Measurements from ENCODE around the gene TGM2. TPM values are rescaled to one million over a fixed set of nuclear protein-coding genes. Genes with fewer than 3 reads are reported as not detected.

Gene TGM2
- 141 and 245 TPM in 2 replicates for total RNA-seq

DNA sequence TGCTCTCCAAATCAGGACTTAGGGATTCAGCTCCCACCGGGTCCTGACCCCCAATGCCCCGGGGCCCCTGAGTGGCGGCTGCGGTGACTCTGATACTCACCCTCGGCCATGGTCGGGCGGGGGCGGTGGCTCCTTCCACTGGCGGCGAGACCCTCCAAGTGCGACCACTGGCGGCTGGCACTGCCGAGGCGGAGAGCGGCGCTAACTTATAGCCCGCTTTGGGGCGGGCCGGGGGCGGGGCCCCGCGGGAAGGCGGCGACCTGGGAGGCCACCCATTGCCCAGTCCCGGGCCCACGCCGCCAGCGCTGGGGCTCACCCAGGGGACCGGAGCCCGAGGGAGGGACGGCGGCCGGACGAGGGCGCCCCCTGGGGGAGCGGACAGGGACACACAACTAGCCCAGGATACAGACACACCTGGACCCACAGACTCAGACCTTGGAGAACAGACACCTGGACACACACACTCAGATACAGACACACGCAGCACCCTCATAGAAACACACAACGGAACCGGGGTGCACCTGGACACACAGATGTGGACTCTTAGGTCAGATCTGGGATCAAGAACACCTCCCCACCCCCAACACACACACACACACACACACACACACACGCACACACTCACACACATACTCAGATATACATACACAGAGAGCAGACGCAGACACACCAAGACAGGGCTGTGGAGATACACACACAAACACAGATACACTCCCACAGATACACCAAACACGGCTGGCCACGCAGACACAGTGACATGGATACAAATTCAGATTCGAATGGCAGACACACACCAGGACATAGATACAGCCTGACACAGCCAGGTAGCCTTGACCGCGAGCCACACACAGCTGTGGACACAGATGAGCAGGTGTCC lies at the start of gene TGM2:
TSS of gene TGM2 (minus strand) at position 182 of the 877 bp plus-strand sequence. CDS start at position 110, 72 bp downstream.
- DNase-seq (ENCODE audit: low read depth) = peak; percentile 58

DNA sequence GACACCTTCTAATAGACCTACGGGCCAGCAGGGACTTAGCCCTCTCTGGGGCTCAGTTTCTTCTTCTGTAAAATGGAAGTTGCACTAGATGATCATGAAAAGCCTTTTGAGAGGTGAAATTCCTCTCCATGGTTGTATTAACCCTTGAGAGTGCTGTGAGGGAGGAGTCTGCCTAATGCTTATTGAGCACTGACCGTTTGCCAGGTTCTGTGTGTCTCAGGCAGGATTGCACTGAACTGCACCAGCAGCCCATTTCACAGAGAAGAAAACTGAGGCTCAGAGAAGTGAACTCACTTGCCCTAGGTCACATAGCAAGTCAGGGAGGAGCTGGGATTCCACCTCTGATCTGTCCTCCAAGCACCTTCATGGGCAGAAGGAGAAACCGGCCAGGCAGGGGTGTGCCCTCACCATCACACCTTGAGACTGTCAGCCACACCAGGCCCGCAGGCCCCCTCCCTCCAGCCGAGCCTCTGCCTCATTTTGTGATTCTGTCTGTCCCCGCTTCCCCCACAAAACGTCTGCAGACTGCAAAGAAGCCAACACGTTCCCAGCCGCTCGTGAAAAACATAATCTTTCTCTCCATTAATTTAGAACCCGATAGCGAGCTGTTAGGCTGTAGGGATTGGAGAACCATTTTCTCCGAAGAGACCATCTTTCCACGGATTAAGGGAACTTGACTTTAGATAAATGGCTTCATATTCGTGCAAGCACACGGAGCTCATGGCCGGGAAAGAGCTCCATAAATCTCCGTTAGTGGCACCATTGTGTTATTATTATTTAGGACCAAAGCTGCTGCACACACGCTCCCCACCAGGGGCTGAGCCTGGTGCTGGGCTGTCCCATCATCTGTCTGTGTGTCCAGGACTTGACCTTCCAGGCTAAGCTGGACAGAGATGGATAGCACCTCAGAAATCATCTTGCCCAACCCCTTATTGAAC lies 49.5 kb upstream of the TGM2 start:
- no peak for DNase-seq (ENCODE audit: low read depth)

DNA sequence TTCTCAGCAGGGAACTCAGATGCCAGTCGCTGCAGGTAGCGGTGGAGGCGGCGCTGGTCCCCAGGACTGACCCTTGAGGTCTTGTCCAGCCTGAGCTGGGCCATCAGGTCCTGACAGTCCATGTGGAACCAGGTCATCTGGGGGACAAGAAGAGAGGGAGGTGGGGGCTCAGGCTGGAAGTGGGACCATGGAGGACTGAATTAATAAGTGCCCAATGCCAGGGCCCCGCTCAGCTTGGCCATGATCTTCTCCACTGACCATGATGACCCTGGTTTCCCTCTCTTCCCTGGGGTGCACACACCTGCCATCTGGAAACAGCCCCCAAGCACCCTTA lies 48.5 kb upstream of the TGM2 start:
- no peak for DNase-seq (ENCODE audit: low read depth)

DNA sequence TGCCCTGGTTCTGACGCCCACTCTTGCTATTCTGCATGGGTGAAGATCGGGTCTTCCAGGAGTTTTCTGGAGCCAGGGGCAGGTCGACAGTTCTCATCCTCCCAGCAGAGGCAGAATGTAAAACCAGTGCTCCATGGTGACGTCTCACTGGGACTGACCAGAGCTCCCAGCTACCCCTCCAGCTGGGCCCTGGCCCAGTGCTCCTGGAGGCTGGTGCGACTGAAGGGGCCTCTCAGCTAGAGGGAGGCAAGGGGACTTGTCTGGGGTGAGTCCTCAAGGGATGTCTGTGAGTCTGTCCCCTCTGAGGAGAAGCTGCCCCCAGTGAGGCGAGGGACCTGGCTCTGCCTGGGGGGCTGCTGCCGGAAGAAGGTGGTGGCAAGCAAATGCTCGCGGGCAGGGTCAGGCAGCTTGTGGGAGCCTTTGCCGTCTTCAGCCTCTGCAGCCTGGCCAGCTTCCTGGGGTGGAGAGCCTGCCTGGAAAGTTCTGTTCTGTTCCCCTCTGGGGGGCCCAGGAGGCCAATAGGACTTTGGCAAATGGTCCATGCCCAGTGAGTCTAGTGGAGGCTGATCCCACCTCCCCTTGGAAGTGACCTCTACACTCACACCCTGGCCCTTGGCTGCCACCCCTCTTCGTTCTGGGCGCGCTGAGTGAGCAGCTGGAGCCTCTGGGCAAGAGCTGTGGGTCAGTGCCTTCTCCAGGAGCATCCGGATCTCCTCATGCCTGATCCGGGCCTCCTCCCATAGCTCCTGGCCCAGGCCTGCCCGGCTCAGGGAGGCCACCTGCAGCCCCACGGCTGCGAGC lies 47.9 kb upstream of the TGM2 start:
- no peak for DNase-seq (ENCODE audit: low read depth)

DNA sequence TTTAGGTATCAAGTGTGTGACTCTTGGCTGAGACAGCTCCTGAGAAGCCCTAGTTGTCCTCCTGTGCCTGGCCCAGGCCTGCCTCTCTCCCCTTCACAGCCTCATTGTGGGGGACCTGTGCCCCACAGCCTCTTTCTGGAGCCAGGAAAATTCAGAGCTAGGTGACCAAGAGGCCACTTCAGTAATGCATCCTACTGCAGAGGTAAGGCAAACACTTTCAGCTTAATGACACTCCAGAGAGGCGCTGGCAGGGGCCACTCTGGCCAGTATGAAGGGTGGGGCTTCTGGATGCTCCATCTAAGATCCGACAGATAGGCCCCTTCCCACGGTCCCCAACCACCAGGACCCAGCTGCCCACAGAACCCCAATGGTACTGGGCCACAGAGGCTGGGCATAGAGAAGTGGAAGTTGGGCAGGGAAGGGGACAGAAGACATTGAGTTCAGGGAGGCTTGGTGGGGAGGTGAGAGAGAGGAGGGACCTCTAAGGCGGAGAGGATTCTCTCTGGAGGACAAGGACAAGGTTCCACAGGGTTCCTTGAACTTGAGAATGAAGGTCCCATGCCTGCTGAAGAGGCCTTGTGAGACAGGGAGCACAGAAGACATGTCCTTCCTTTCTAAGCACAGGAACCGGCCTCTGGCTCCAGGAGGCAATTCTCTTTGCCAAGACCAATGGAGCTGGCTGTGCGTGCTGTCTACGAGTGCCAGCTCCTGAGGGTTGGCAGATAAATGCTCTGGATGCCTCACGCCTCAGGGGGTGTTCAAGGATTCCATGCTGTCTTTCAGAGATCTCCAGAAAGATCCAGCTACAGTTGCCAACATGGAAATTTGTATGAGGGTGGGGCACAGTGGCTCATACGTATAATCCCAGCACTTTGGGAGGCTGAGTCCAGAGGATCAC lies 46.4 kb upstream of the TGM2 start:
- no peak for DNase-seq (ENCODE audit: low read depth)

DNA sequence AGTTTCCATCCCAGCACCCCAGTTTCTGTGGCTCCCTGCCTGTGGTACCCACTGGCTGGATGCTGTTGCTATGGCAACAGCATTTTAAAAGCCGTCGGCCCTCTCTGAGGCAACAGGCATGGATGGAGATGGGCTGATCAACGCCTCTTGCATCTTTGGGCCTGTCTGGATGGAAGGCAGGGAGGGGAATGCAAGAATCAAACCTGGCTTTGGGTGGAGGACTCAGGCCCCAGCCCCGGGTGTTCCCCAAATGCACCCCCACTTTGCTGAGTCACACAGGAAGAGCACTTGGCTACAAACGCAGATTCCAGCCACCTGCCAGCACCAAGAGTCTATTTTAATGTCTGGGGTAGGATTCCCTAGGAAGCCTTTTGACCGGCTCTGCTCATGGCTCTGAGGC lies 45.7 kb upstream of the TGM2 start:
- DNase-seq (ENCODE audit: low read depth) = no peak

DNA sequence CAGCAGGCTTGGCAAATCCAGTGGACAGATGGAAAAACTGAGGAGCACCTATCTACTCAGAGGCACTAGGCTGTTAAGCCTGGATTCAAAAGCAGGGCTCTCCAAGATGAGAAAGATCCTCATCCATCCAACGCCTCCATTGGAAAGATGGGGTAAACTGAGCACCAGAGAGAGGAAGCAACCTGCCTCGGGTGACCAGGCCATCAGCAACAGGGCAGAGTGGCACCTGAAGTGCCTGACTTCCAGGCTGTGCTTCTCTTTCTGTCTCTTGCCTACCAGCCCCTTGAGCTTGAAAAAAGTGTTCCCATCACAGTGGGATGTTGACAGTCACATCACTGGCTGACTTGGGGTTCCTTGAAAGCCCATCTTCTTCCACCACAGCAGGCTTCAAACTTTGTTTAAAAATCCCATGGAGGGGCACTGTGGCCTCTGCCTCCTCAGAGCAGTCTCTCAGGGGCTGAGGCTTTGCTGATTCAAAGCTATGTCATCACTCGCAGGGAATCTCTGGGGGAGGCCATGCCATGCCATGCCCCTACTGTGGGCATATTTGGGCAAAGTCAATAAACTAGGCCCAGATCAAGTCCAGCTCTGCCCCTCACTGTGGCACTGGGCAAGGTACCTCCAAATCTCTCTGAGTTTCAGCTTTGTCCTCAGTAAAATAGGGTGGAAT lies 44.8 kb upstream of the TGM2 start:
- no peak for DNase-seq (ENCODE audit: low read depth)

DNA sequence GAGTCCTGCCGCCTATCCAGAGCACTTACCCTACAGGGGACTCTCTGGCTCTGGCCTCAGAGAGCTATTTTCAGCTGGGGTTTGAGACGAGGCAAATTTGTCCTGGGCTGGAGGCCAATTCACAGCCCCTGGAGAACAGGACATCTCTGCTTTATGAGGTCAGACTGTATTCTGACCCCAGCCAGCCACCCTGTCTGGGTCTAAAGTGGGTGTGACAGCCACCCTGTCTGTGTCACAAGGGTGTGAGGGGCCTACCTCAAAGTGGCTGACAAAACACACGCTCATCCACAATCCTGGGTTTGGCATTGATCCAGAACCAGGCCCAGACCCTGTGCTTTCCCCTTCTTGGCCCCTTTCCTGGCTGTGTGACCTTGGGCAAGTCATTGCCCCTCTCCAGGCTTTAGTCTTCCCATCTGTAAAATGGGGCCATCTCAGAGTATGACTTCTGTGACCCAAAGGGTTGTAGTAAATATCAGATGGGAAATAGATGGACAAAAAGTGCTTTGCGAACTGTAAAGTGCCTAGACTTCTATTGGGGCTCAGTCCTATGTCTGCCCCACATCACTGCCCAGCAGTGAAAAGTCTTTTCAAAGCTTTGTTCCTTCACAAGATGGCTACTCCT lies 44.1 kb upstream of the TGM2 start:
- DNase-seq (ENCODE audit: low read depth) = no peak

DNA sequence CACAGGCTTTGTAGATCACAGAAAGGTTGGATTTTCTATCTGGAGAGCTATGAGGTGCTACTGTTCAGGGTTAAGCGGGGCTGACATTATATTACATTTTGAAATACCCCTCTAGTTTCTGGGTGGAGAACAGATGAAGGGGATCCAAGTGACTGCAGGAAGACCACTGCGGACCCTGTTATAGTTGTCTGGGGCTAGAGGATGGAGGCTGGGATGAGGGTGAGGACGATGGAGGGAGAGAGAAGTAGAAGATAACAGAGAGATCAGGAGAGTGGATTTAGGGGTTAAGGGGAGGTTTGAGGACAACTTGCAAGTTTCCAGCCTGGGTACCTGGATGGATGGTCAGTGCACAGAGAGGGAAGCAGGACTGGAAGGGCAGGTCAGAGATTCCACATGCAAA lies 43.5 kb upstream of the TGM2 start:
- no peak for DNase-seq (ENCODE audit: low read depth)

DNA sequence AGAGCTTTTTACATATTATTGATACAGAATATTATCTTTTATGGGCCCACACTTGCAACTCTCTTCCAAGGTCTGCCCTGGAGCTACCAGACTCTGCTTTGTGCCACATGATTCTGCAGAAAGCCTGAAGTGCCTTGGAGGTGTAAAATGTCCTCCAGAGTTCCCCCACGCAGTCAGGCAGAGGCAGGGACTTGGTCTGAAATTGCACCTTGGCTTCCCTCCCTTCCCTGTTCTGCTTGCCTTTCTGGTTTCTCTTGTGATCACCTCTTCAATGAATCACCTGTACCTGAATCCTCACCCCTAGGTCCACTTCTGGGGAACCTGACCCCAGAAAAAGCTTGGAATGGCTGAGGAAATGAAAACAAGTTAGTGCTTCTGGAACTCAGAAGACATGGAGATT lies 43.0 kb upstream of the TGM2 start:
- DNase-seq (ENCODE audit: low read depth) = no peak

DNA sequence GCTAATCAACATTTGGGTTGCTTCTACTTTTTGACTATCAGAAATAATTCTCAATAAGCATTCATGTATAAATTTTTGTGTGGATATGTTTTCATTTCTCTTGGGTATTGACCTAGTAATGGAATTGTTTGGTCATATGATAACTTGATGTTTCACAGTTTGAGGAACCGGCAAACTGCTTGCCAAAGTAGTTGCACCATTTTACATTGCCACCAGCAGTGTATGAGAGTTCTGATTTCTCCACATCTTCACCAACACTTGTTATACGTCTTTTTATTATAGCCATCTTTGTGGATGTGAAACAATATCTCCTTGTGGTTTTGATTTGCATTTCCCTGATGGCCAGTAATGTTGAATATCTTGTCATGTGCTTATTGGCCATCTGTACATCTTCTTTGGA lies 42.6 kb upstream of the TGM2 start:
- DNase-seq (ENCODE audit: low read depth) = no peak

DNA sequence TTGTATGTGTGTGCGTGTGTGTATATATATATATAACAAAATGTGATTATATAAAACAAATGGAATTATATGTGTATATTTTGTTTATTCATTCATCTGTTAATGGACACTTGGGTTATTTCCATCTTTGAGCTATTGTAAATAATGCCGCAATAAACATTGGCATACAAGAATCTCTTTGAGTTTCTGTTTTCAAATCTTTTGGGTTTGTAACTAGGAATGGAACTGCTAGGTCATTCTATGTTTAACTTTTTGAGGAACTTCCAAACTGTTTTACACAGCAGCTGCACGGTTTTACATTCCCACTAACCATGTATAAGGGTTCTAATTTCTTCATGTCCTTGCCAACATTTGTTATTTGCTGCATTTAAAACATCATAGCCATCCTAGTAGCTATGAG lies 39.9 kb upstream of the TGM2 start:
- no peak for DNase-seq (ENCODE audit: low read depth)

DNA sequence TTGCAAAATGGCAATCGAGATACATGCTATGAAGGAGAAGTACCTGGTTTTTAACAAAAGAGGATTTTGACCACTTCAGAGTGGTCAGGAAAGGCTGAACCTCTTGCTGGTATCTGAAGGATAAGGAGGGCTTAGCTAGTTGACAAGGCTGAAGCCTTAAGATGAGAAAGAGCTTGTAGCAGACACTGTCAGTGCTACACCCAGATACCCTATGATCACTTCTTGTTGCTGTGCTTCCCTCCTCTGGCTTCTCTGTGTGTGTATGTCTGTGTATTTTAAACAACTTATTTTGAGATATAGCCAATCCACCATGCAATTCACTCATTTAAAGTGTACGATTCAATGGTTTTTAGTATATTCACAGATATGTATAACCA lies 38.9 kb upstream of the TGM2 start:
- no peak for DNase-seq (ENCODE audit: low read depth)

DNA sequence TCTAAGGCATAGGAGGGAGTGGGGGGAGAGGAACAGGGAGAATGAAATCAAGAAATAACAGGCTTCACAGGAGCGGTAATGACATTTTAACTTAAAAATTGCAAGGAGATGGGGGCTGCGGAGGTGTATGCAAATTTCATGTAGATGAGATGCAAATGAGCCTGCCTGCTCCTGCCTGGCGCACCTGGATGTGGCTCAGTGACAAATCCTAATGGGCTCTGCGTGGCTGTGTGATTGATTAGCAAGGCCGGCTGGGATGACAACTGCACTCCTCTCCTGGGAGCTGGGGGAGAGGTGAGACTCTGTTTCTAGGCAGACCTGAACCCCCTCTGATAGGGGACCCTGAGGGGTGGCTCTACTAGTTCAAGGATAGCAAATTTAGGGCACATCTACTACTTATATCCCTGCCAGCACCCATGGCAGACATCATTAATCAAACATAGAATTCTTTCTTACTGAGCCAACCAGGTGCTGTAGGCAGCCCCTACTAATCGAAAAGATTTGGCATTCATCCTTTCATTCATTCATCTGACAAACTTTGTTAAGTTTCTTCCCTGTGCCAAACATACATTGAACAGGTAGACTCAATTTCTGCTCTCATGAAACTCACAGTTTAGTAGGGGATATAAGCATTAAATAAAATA lies 38.4 kb upstream of the TGM2 start:
- DNase-seq (ENCODE audit: low read depth) = no peak

DNA sequence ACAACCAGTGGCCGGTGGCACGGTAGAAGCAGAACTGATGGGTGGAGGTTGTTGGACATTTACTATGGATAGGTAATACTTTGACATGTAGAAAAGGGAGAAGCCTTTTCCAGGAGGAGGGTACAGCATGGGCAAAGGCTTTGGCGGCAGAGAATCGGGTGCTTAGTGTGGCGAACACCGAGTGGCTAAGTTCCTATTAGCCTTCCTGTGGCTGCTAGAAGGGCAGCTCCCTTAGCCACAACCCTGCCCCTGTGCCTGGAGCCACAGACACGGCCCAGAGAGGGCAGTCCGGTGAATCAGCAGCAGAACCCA lies 37.9 kb upstream of the TGM2 start:
- DNase-seq (ENCODE audit: low read depth) = no peak

DNA sequence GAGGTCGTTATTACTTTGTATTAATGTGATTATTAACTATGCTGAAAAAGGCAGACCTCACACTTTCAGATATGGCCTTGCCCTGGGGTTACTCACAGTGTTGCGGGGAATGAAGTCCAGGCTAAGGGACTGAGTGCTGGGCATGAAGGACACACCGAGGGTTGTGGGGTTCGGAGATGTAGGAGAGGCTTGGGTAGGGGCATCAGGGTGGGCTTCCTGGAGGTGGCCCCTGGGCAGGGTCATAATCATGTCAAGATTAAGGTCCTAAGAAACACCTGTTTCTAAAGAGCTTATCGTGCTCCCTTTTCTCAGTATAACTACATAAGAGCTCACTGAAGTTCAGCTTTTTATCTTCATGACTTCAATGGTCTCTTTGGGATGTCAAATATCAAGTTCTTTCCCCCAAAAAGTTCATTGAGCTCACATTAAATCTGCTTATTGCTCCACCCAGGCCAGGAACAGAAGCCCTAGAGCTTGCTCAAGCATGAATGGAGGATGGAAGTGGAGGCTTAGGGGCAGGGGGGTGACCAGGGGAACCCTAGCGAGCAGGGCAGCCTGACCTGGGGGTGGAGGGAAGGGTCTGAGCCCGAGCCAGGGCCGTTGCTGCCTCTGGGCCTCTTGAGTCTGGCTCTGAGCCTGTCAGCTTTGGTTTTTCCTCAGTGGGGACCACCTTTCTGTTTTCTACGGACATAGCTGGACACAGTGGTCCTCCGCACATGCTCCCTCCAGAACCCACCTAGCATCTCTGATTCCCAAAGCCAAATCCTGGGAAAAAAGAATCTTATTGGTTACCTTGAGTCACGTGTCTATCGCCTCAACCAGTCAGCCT lies 37.3 kb upstream of the TGM2 start:
- no peak for DNase-seq (ENCODE audit: low read depth)

DNA sequence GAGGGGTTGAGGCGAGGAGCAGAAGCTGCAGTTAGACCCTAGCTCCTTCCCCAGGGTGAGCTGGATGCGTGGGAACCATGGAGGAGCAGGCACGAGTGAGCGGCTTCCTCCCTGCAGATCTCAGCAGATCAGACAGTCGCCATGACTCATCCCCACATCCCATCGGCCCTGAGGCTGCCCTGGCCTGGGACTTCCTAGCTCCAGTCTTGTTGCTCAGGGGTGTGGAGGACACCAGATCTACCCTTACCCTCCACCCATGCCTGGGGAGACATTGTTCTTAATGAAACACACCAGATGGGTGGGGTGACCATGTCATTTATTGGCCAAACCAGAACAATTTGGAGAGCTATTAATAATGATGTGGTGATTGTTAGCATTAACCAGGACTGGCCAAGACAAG lies 36.3 kb upstream of the TGM2 start:
- DNase-seq (ENCODE audit: low read depth) = peak; percentile 71

DNA sequence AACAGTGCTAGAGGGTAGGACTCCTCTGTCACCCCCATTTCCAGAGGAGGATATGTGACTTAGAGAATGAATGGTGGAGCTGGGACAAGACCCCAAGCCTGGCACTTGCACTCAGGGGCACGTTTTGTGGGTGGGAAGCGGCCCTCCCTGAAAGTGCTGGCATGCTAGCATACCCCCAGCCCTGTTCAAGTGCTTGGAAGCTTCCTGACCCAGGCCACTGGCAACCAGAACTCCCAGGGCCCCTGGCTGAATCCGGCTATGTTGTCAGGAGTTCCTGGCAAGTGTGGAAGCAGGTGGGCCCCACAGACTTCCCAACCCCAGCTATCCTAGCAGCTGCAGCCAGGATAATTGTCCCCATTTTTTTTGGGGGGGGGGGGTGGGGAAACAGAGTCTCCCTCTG lies 35.6 kb upstream of the TGM2 start:
- no peak for DNase-seq (ENCODE audit: low read depth)
